Neural progenitor cell (in vitro differentiated cells): ENCODE measurements around the gene GRHL1. TPM values are rescaled to one million over a fixed set of nuclear protein-coding genes. Genes with fewer than 3 reads are reported as not detected.

ENCODE experiments used
- DNase-seq: peaks from one replicate; pipeline ENCODE4 v3.0.0-alpha.2; 2016; ENCODE audit warnings: low spot score
- H2AFZ ChIP-seq: fragments of 200-600 bp; sonication (generic); replicated peaks from 2 replicates; pipeline ENCODE4 v1.6.1; 2016; ENCODE audit warnings: antibody characterized with exemption
- H3F3A ChIP-seq: fragments of 200-600 bp; sonication (generic); 2 replicates; pipeline ENCODE4 v1.6.1; 2016; ENCODE audit warnings: antibody characterized with exemption, low read depth
- H3K27ac ChIP-seq: fragments of 200-600 bp; sonication (generic); 2 replicates; pipeline ENCODE4 v1.5.1; 2016; ENCODE audit warnings: mild to moderate bottlenecking
- H3K27me3 ChIP-seq: fragments of 200-600 bp; sonication (generic); 2 replicates; pipeline ENCODE4 v1.6.1; 2016; ENCODE audit warnings: mild to moderate bottlenecking, moderate library complexity
- H3K36me3 ChIP-seq: fragments of 200-600 bp; sonication (generic); 2 replicates; pipeline ENCODE4 v1.5.1; 2016
- H3K4me1 ChIP-seq: fragments of 200-600 bp; sonication (generic); 2 replicates; pipeline ENCODE4 v1.6.1; 2016; ENCODE audit warnings: mixed run types
- H3K4me2 ChIP-seq: fragments of 200-600 bp; sonication (generic); 2 replicates; pipeline ENCODE4 v1.6.1; 2016
- H3K4me3 ChIP-seq: fragments of 200-600 bp; sonication (generic); 2 replicates; pipeline ENCODE4 v1.5.1; 2016
- H3K79me2 ChIP-seq: fragments of 200-600 bp; sonication (generic); 2 replicates; pipeline ENCODE4 v1.6.1; 2016; ENCODE audit warnings: low read depth
- H3K9ac ChIP-seq: fragments of 200-600 bp; sonication (generic); 2 replicates; pipeline ENCODE4 v1.6.1; 2016
- H3K9me3 ChIP-seq: fragments of 200-600 bp; sonication (generic); 2 replicates; pipeline ENCODE4 v1.5.1; 2016; ENCODE audit warnings: low read depth
- H4K20me1 ChIP-seq: fragments of 200-600 bp; sonication (generic); 2 replicates; pipeline ENCODE4 v1.6.1; 2016; ENCODE audit warnings: low read depth
- H3K27ac Mint-ChIP-seq: 3 replicates; pipeline ENCODE4 v1.8.0; 2021; ENCODE audit warnings: mixed read lengths
- H3K27me3 Mint-ChIP-seq: 2 replicates; pipeline ENCODE4 v1.8.0; 2022; ENCODE audit warnings: low read depth, mild to moderate bottlenecking, inconsistent platforms, moderate library complexity, mixed read lengths; ENCODE audit not compliant: insufficient read depth
- H3K36me3 Mint-ChIP-seq: 3 replicates; pipeline ENCODE4 v1.8.0; 2021; ENCODE audit warnings: mixed read lengths
- H3K4me1 Mint-ChIP-seq: 3 replicates; pipeline ENCODE4 v1.8.0; 2021; ENCODE audit warnings: mixed read lengths
- H3K4me3 Mint-ChIP-seq: 3 replicates; pipeline ENCODE4 v1.8.0; 2021; ENCODE audit warnings: mild to moderate bottlenecking, moderate library complexity, mixed read lengths
- H3K9me3 Mint-ChIP-seq: 3 replicates; pipeline ENCODE4 v1.8.0; 2020; ENCODE audit warnings: mixed read lengths
- CTCF ChIP-seq: fragments of 200-600 bp; sonication (generic); IDR thresholded peaks from 2 replicates; pipeline ENCODE4 v1.5.1; 2017; ENCODE audit warnings: antibody characterized with exemption, mild to moderate bottlenecking
- EZH2 ChIP-seq: fragments of 200-600 bp; sonication (generic); IDR thresholded peaks from 2 replicates; pipeline ENCODE4 v1.6.1; 2017; ENCODE audit warnings: antibody characterized with exemption, mild to moderate bottlenecking, moderate library complexity
- EZH2phosphoT487 ChIP-seq: fragments of 200-600 bp; sonication (generic); IDR thresholded peaks from 2 replicates; pipeline ENCODE4 v1.6.1; 2017; ENCODE audit warnings: antibody characterized with exemption
- total RNA-seq: library from RNA; depleted of rRNA; stranded (reverse); fragments of >200 nt; gene quantifications from 2 replicates; pipeline ENCODE4 v1.2.3, GENCODE V29; 2015; ENCODE audit warnings: low replicate concordance

GRHL1 gene
- total RNA-seq, 1 donor from 2014 or later = 5.8 TPM

GRCh38 chr2:9949239-9949991, 2.1 kb upstream of the GRHL1 start:
- H3K27me3 ChIP-seq = peaks cover 64% of the 10 kb centered on the region
- peaks cover 5% of the 10 kb centered on the region for H3K4me1 ChIP-seq
- peaks cover 8% of the 10 kb centered on the region for H3F3A ChIP-seq
- Mint-ChIP-seq H3K4me3 (peak overlapping the region; percentile 75), H3K4me1 (peaks cover 3% of the 10 kb centered on the region), H3K36me3 (no peaks in the 10 kb centered on the region), H3K27ac (no peak overlapping the region), H3K27me3 (peaks cover 35% of the 10 kb centered on the region), H3K9me3 (no peaks in the 10 kb centered on the region)
- H3K9ac ChIP-seq = no peak overlapping the region
- no peak overlapping the region for H2AFZ ChIP-seq
- peaks cover 7% of the 10 kb centered on the region for H4K20me1 ChIP-seq
- no peak for DNase-seq
- H3K4me3 ChIP-seq = no peak overlapping the region
- H3K27ac ChIP-seq = no peak overlapping the region
- no peaks in the 10 kb centered on the region for H3K36me3 ChIP-seq
- H3K4me2 ChIP-seq = no peak overlapping the region
- H3K79me2 ChIP-seq = no peaks in the 10 kb centered on the region
- TF ChIP-seq CTCF = no peak
- no peak for TF ChIP-seq EZH2phosphoT487
- no peaks in the 10 kb centered on the region for H3K9me3 ChIP-seq

- H3K27ac ChIP-seq = no peak overlapping the region
- H3K79me2 ChIP-seq = no peaks in the 10 kb centered on the region
- Mint-ChIP-seq H3K4me1 (peaks cover 3% of the 10 kb centered on the region), H3K4me3 (peak overlapping the region; percentile 75), H3K9me3 (no peaks in the 10 kb centered on the region), H3K27me3 (peaks cover 34% of the 10 kb centered on the region), H3K36me3 (no peaks in the 10 kb centered on the region), H3K27ac (no peak overlapping the region)
- DNase-seq = no peak
- no peak for TF ChIP-seq EZH2
- TF ChIP-seq CTCF = no peak
- no peak for TF ChIP-seq EZH2phosphoT487
- no peak overlapping the region for H3K4me2 ChIP-seq
- no peaks in the 10 kb centered on the region for H3K9me3 ChIP-seq
- H3K4me3 ChIP-seq = no peak overlapping the region
- H3K27me3 ChIP-seq = peaks cover 63% of the 10 kb centered on the region
- peaks cover 5% of the 10 kb centered on the region for H3K4me1 ChIP-seq
- H2AFZ ChIP-seq = peak overlapping the region; percentile 92
- no peak overlapping the region for H3K9ac ChIP-seq
- no peaks in the 10 kb centered on the region for H3K36me3 ChIP-seq
- H4K20me1 ChIP-seq = peaks cover 7% of the 10 kb centered on the region
- peaks cover 8% of the 10 kb centered on the region for H3F3A ChIP-seq
Observed at GRCh38 chr2:9949992-9950520, 1.4 kb upstream of the GRHL1 start.

- TF ChIP-seq EZH2 (peak; percentile 67), EZH2phosphoT487 (no peak)
- Histone ChIP-seq H3K4me2 (peak overlapping the region; percentile 89), H3K79me2 (no peaks in the 10 kb centered on the region), H4K20me1 (peaks cover 7% of the 10 kb centered on the region), H3K9ac (no peak overlapping the region), H2AFZ (peak overlapping the region; percentile 92), H3K4me1 (peaks cover 5% of the 10 kb centered on the region), H3K27me3 (peaks cover 61% of the 10 kb centered on the region), H3K27ac (no peak overlapping the region), H3F3A (peaks cover 8% of the 10 kb centered on the region), H3K9me3 (no peaks in the 10 kb centered on the region), H3K36me3 (no peaks in the 10 kb centered on the region), H3K4me3 (peak overlapping the region; percentile 76)
- no peak overlapping the region for H3K27ac Mint-ChIP-seq
- H3K9me3 Mint-ChIP-seq = no peaks in the 10 kb centered on the region
- peaks cover 34% of the 10 kb centered on the region for H3K27me3 Mint-ChIP-seq
- no peaks in the 10 kb centered on the region for H3K36me3 Mint-ChIP-seq
- peaks cover 3% of the 10 kb centered on the region for H3K4me1 Mint-ChIP-seq
- DNase-seq = peak; percentile 74
- H3K4me3 Mint-ChIP-seq = peak overlapping the region; percentile 83
Observed at GRCh38 chr2:9950521-9951271, 797 bp upstream of the GRHL1 start.
